Measurements from ENCODE around the gene DDR1.
"Not testable (repeated sequence)": the region's sequence is repeated elsewhere in the genome, so short reads cannot be mapped to it uniquely, and the experiment has no call there.

The DDR1 gene

GRCh38 chr6:30870546-30870945, 13.8 kb upstream of the DDR1 start:
- Histone ChIP-seq H3K4me1 (ENCODE audit: low read length) (no peaks in the 10 kb centered on the region), H3K27me3 (ENCODE audit: low read depth, low read length) (no peaks in the 10 kb centered on the region; the same call in 1 of the 2 replicates), H3K79me2 (ENCODE audit: low read length) (no peaks in the 10 kb centered on the region), H3K9me3 (ENCODE audit: insufficient read depth, low read length) (no peaks in the 10 kb centered on the region), H3K9ac (ENCODE audit: low read length) (no peak overlapping the region), H3K4me3 (ENCODE audit: low read length) (no peak overlapping the region), H2AFZ (ENCODE audit: low read depth, low read length) (no peak overlapping the region), H3K36me3 (replicated peaks; ENCODE audit: low read depth, low read length) (no peaks in the 10 kb centered on the region), H3K27ac (ENCODE audit: low read length) (no peak overlapping the region), H4K20me1 (ENCODE audit: insufficient read depth, low read length) (no peaks in the 10 kb centered on the region), H3K4me2 (ENCODE audit: low read length) (no peak overlapping the region)
- TF ChIP-seq CTCF (IDR thresholded peaks at IDR 0.05; ENCODE audit: low read depth, low read length) (no peak), EZH2phosphoT487 (IDR thresholded peaks at IDR 0.05; ENCODE audit: low read depth) (no peak)

GRCh38 chr6:30871592-30872183, 12.6 kb upstream of the DDR1 start:
- H3K9me3 ChIP-seq (ENCODE audit: insufficient read depth, low read length) = no peaks in the 10 kb centered on the region
- no peak overlapping the region for H2AFZ ChIP-seq (ENCODE audit: low read depth, low read length)
- no peaks in the 10 kb centered on the region for H4K20me1 ChIP-seq (ENCODE audit: insufficient read depth, low read length)
- peaks cover 2% of the 10 kb centered on the region; the same call in 1 of the 2 replicates for H3K27me3 ChIP-seq (ENCODE audit: low read depth, low read length)
- no peak for TF ChIP-seq CTCF (IDR thresholded peaks at IDR 0.05; ENCODE audit: low read depth, low read length)
- TF ChIP-seq EZH2phosphoT487 (IDR thresholded peaks at IDR 0.05; ENCODE audit: low read depth) = no peak
- no peaks in the 10 kb centered on the region for H3K36me3 ChIP-seq (replicated peaks; ENCODE audit: low read depth, low read length)
- H3K79me2 ChIP-seq (ENCODE audit: low read length) = no peaks in the 10 kb centered on the region
- H3K4me3 ChIP-seq (ENCODE audit: low read length) = no peak overlapping the region
- H3K9ac ChIP-seq (ENCODE audit: low read length) = no peak overlapping the region
- H3K4me2 ChIP-seq (ENCODE audit: low read length) = no peak overlapping the region
- H3K4me1 ChIP-seq (ENCODE audit: low read length) = no peaks in the 10 kb centered on the region
- H3K27ac ChIP-seq (ENCODE audit: low read length) = no peak overlapping the region

GRCh38 chr6:30873137-30873640, 11.1 kb upstream of the DDR1 start:
- no peaks in the 10 kb centered on the region for H3K79me2 ChIP-seq (ENCODE audit: low read length)
- TF ChIP-seq EZH2phosphoT487 (IDR thresholded peaks at IDR 0.05; ENCODE audit: low read depth) (no peak), CTCF (IDR thresholded peaks at IDR 0.05; ENCODE audit: low read depth, low read length) (no peak)
- H3K9me3 ChIP-seq (ENCODE audit: insufficient read depth, low read length) = no peaks in the 10 kb centered on the region
- H3K27me3 ChIP-seq (ENCODE audit: low read depth, low read length) = peaks cover 2% of the 10 kb centered on the region; the same call in 1 of the 2 replicates
- H4K20me1 ChIP-seq (ENCODE audit: insufficient read depth, low read length) = no peaks in the 10 kb centered on the region
- peaks cover 5% of the 10 kb centered on the region for H3K4me1 ChIP-seq (ENCODE audit: low read length)
- no peaks in the 10 kb centered on the region for H3K36me3 ChIP-seq (replicated peaks; ENCODE audit: low read depth, low read length)
- no peak overlapping the region for H2AFZ ChIP-seq (ENCODE audit: low read depth, low read length)
- no peak overlapping the region for H3K4me2 ChIP-seq (ENCODE audit: low read length)
- no peak overlapping the region for H3K27ac ChIP-seq (ENCODE audit: low read length)
- H3K9ac ChIP-seq (ENCODE audit: low read length) = no peak overlapping the region
- H3K4me3 ChIP-seq (ENCODE audit: low read length) = no peak overlapping the region

- H3K27me3 ChIP-seq (ENCODE audit: low read depth, low read length); H3K79me2 ChIP-seq (ENCODE audit: low read length); H3K4me2 ChIP-seq (ENCODE audit: low read length); H4K20me1 ChIP-seq (ENCODE audit: insufficient read depth, low read length); H3K36me3 ChIP-seq (replicated peaks; ENCODE audit: low read depth, low read length); H3K9me3 ChIP-seq (ENCODE audit: insufficient read depth, low read length); H3K4me3 ChIP-seq (ENCODE audit: low read length); H2AFZ ChIP-seq (ENCODE audit: low read depth, low read length); H3K9ac ChIP-seq (ENCODE audit: low read length); H3K4me1 ChIP-seq (ENCODE audit: low read length); H3K27ac ChIP-seq (ENCODE audit: low read length): not testable (repeated sequence)
Measured at GRCh38 chr6:30873795-30874194, 10.5 kb upstream of the DDR1 start.

Data from OCI-LY3 (cell line).